ENCODE measurements around the gene VAMP5.

Gene VAMP5

GRCh38 chr2:85566265-85566664 lies 18.0 kb upstream of the VAMP5 start:
- no peak overlapping the region for H3K27ac ChIP-seq
- no peak for TF ChIP-seq CTCF (conservative IDR thresholded peaks at IDR 0.05)
- TF ChIP-seq ZFX (IDR thresholded peaks at IDR 0.05): no peak

GRCh38 chr2:85575739-85576138 lies 8.5 kb upstream of the VAMP5 start:
- H3K27ac ChIP-seq: peak overlapping the region; percentile 73
- no peak for TF ChIP-seq CTCF (conservative IDR thresholded peaks at IDR 0.05)
- no peak for TF ChIP-seq ZFX (IDR thresholded peaks at IDR 0.05)

- TF ChIP-seq ZFX (IDR thresholded peaks at IDR 0.05): no peak
- TF ChIP-seq CTCF (conservative IDR thresholded peaks at IDR 0.05): no peak
- peak overlapping the region; percentile 73 for H3K27ac ChIP-seq
Measured at GRCh38 chr2:85577063-85577385, 7.2 kb upstream of the VAMP5 start.

- TF ChIP-seq ZFX (IDR thresholded peaks at IDR 0.05) (no peak), CTCF (conservative IDR thresholded peaks at IDR 0.05) (no peak)
- peak within 1 kb of the TSS; percentile 73 for H3K27ac ChIP-seq
Measured at GRCh38 chr2:85577386-85578242, 6.6 kb upstream of the VAMP5 start, which contains the start of gene VAMP8. Gene VAMP8, plus strand, starts transcription at chr2:85577586. Its CDS starts 61 bp downstream, at chr2:85577647.

- no peak for TF ChIP-seq CTCF (conservative IDR thresholded peaks at IDR 0.05)
- TF ChIP-seq ZFX (IDR thresholded peaks at IDR 0.05): no peak
- H3K27ac ChIP-seq: peak overlapping the region; percentile 73
Measured at GRCh38 chr2:85578243-85579180, 5.7 kb upstream of the VAMP5 start.

- H3K27ac ChIP-seq: no peak overlapping the region
- TF ChIP-seq ZFX (IDR thresholded peaks at IDR 0.05) (no peak), CTCF (conservative IDR thresholded peaks at IDR 0.05) (no peak)
Measured at GRCh38 chr2:85579266-85579935, 4.8 kb upstream of the VAMP5 start.
